ENCODE results near the gene DCLK1. TPM values are rescaled to one million over a fixed set of nuclear protein-coding genes. Genes with fewer than 3 reads are reported as not detected.

Gene DCLK1
- total RNA-seq, 1 donor from 2014 or later, result 7.9 TPM

GRCh38 chr13:36101157-36101556 is 30.0 kb downstream of the DCLK1 start:
- Mint-ChIP-seq H3K27me3 (ENCODE audit: low read depth) (peaks cover 31% of the 10 kb centered on the region), H3K4me3 (ENCODE audit: unreplicated experiment) (no peak overlapping the region), H3K36me3 (ENCODE audit: low read depth) (peaks cover 2% of the 10 kb centered on the region), H3K4me1 (ENCODE audit: low read depth) (no peaks in the 10 kb centered on the region), H3K27ac (ENCODE audit: unreplicated experiment) (no peak overlapping the region), H3K9me3 (ENCODE audit: low read depth) (no peaks in the 10 kb centered on the region)
- TF ChIP-seq CTCF (IDR thresholded peaks at IDR 0.05), result no peak
- DNase-seq (ENCODE audit: low spot score), result no peak

GRCh38 chr13:36098080-36098479 is 33.1 kb downstream of the DCLK1 start:
- Mint-ChIP-seq H3K9me3 (ENCODE audit: low read depth) (no peaks in the 10 kb centered on the region), H3K27me3 (ENCODE audit: low read depth) (peaks cover 27% of the 10 kb centered on the region), H3K4me1 (ENCODE audit: low read depth) (no peaks in the 10 kb centered on the region), H3K4me3 (ENCODE audit: unreplicated experiment) (no peak overlapping the region), H3K36me3 (ENCODE audit: low read depth) (no peaks in the 10 kb centered on the region), H3K27ac (ENCODE audit: unreplicated experiment) (no peak overlapping the region)
- TF ChIP-seq CTCF (IDR thresholded peaks at IDR 0.05), result no peak
- no peak for DNase-seq (ENCODE audit: low spot score)

- no peak overlapping the region for H3K4me3 Mint-ChIP-seq (ENCODE audit: unreplicated experiment)
Measured at GRCh38 chr13:36096461-36097416, 34.4 kb downstream of the DCLK1 start.

GRCh38 chr13:36094478-36094877 is 36.7 kb downstream of the DCLK1 start:
- TF ChIP-seq CTCF (IDR thresholded peaks at IDR 0.05), result no peak
- DNase-seq (ENCODE audit: low spot score), result no peak
- Mint-ChIP-seq H3K9me3 (ENCODE audit: low read depth) (peaks cover 2% of the 10 kb centered on the region), H3K36me3 (ENCODE audit: low read depth) (peaks cover 3% of the 10 kb centered on the region), H3K4me1 (ENCODE audit: low read depth) (peaks cover 1% of the 10 kb centered on the region), H3K27ac (ENCODE audit: unreplicated experiment) (no peak overlapping the region), H3K4me3 (ENCODE audit: unreplicated experiment) (no peak overlapping the region), H3K27me3 (ENCODE audit: low read depth) (peaks cover 37% of the 10 kb centered on the region)

More at GRCh38 chr13:36096461-36097416, 34.4 kb downstream of the DCLK1 start:
- no peak for TF ChIP-seq CTCF (IDR thresholded peaks at IDR 0.05)
- no peak for DNase-seq (ENCODE audit: low spot score)
- peaks cover 2% of the 10 kb centered on the region for H3K9me3 Mint-ChIP-seq (ENCODE audit: low read depth)
- peaks cover 31% of the 10 kb centered on the region for H3K27me3 Mint-ChIP-seq (ENCODE audit: low read depth)
- H3K4me1 Mint-ChIP-seq (ENCODE audit: low read depth), result no peaks in the 10 kb centered on the region
- no peak overlapping the region for H3K27ac Mint-ChIP-seq (ENCODE audit: unreplicated experiment)
- H3K36me3 Mint-ChIP-seq (ENCODE audit: low read depth), result no peaks in the 10 kb centered on the region

GRCh38 chr13:36090592-36090991 is 40.6 kb downstream of the DCLK1 start:
- Mint-ChIP-seq H3K27me3 (ENCODE audit: low read depth) (peaks cover 43% of the 10 kb centered on the region), H3K4me3 (ENCODE audit: unreplicated experiment) (no peak overlapping the region), H3K36me3 (ENCODE audit: low read depth) (peaks cover 5% of the 10 kb centered on the region), H3K27ac (ENCODE audit: unreplicated experiment) (no peak overlapping the region), H3K4me1 (ENCODE audit: low read depth) (peaks cover 3% of the 10 kb centered on the region), H3K9me3 (ENCODE audit: low read depth) (peaks cover 2% of the 10 kb centered on the region)
- no peak for DNase-seq (ENCODE audit: low spot score)
- TF ChIP-seq CTCF (IDR thresholded peaks at IDR 0.05), result no peak
